HL-60 (cell line): ENCODE results near the gene SUN5.
A peak's percentile ranks its signal among the peaks of the same experiment; 100 is the strongest.

Source experiments
- DNase-seq, 2 experiments: peaks; one replicate each; pipeline ENCODE4 v3.0.0-alpha.2; 2010 to 2020; ENCODE audit warnings: low read depth in 1 of 2, low spot score in 1 of 2
- H3K27ac ChIP-seq: fragments of 250-450 bp; sonication (Bioruptor Pico); replicated peaks from 2 replicates; pipeline ENCODE4 v1.5.1; 2020; ENCODE audit warnings: mild to moderate bottlenecking, moderate library complexity
- H3K27me3 ChIP-seq: fragments of 250-450 bp; sonication (Bioruptor Pico); 2 replicates; pipeline ENCODE4 v1.5.1; 2021; ENCODE audit warnings: mild to moderate bottlenecking, moderate library complexity; ENCODE audit not compliant: insufficient read depth, poor library complexity, severe bottlenecking
- H3K4me3 ChIP-seq: replicated peaks from 2 replicates; pipeline ENCODE4 v1.5.1; 2011; ENCODE audit warnings: mild to moderate bottlenecking, control low read depth, low read length; ENCODE audit not compliant: insufficient read depth
- GABPA ChIP-seq: IDR thresholded peaks from 2 replicates; pipeline ENCODE4 v1.6.1; 2012; ENCODE audit warnings: low read depth
- POLR2AphosphoS5 ChIP-seq: IDR thresholded peaks from 2 replicates; pipeline ENCODE4 v1.6.1; 2012; ENCODE audit warnings: low read depth
- SPI1 ChIP-seq: IDR thresholded peaks from 2 replicates; pipeline ENCODE4 v1.6.1; 2012; ENCODE audit warnings: low read depth, mild to moderate bottlenecking, borderline replicate concordance
- TF ChIP-seq, protein P1 (sequence below): IDR thresholded peaks from one replicate; pipeline ENCODE4 v1.5.1; 2011; ENCODE audit warnings: low read length, control low read depth, inconsistent platforms; ENCODE audit not compliant: insufficient read depth
- TF ChIP-seq, protein P2 (sequence below): IDR thresholded peaks from 2 replicates; pipeline ENCODE4 v1.6.1; 2012; ENCODE audit warnings: low read depth; ENCODE audit not compliant: insufficient replicate concordance

The SUN5 gene

DNA sequence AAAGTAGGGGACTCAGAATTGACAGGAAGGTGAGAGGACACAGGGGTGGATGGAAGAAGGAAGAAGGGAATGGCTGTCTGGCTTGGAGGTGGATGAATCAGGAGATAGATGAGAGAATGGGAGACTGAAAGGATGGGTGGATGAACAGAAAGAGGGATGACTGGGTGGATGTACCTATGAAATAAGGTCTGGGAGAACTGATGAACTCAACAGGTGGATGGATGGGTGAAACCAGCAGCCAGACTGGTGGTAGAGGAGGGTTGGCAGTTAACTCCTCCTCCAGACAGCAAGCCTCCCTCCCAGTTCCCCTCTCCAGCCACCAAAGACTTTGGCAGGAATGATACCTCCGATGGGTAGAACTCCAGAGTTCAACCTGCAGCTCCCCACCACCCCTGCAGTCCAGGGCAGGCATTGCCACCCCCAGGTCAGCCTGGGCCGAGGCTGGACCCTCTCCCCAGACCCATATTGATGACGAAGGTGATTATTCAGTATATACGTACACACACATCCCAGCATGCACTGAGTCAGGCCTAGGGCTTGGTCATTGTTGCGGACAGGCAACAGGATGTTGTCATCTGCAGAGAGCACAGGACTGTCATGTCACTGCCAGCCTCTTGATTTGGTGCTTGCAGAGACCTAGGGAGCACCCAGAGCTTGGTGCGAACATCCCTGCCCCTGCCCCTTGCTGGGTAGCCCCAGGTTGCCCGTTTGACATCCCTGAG, 2.0 kb downstream of the SUN5 start:
- TF ChIP-seq, protein P1, sequence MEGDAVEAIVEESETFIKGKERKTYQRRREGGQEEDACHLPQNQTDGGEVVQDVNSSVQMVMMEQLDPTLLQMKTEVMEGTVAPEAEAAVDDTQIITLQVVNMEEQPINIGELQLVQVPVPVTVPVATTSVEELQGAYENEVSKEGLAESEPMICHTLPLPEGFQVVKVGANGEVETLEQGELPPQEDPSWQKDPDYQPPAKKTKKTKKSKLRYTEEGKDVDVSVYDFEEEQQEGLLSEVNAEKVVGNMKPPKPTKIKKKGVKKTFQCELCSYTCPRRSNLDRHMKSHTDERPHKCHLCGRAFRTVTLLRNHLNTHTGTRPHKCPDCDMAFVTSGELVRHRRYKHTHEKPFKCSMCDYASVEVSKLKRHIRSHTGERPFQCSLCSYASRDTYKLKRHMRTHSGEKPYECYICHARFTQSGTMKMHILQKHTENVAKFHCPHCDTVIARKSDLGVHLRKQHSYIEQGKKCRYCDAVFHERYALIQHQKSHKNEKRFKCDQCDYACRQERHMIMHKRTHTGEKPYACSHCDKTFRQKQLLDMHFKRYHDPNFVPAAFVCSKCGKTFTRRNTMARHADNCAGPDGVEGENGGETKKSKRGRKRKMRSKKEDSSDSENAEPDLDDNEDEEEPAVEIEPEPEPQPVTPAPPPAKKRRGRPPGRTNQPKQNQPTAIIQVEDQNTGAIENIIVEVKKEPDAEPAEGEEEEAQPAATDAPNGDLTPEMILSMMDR = no peak
- no peak for TF ChIP-seq SPI1
- no peak for TF ChIP-seq GABPA
- TF ChIP-seq, protein P2, sequence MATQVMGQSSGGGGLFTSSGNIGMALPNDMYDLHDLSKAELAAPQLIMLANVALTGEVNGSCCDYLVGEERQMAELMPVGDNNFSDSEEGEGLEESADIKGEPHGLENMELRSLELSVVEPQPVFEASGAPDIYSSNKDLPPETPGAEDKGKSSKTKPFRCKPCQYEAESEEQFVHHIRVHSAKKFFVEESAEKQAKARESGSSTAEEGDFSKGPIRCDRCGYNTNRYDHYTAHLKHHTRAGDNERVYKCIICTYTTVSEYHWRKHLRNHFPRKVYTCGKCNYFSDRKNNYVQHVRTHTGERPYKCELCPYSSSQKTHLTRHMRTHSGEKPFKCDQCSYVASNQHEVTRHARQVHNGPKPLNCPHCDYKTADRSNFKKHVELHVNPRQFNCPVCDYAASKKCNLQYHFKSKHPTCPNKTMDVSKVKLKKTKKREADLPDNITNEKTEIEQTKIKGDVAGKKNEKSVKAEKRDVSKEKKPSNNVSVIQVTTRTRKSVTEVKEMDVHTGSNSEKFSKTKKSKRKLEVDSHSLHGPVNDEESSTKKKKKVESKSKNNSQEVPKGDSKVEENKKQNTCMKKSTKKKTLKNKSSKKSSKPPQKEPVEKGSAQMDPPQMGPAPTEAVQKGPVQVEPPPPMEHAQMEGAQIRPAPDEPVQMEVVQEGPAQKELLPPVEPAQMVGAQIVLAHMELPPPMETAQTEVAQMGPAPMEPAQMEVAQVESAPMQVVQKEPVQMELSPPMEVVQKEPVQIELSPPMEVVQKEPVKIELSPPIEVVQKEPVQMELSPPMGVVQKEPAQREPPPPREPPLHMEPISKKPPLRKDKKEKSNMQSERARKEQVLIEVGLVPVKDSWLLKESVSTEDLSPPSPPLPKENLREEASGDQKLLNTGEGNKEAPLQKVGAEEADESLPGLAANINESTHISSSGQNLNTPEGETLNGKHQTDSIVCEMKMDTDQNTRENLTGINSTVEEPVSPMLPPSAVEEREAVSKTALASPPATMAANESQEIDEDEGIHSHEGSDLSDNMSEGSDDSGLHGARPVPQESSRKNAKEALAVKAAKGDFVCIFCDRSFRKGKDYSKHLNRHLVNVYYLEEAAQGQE = no peak
- no peak for TF ChIP-seq POLR2AphosphoS5
- H3K27me3 ChIP-seq = no peaks in the 10 kb centered on the region
- H3K27ac ChIP-seq = no peak overlapping the region
- no peak overlapping the region for H3K4me3 ChIP-seq
- no peak for DNase-seq

- no peaks in the 10 kb centered on the region for H3K27me3 ChIP-seq
- H3K27ac ChIP-seq = no peak overlapping the region
- DNase-seq = no peak
- H3K4me3 ChIP-seq = no peak overlapping the region
- TF ChIP-seq GABPA (no peak), POLR2AphosphoS5 (no peak), SPI1 (no peak)
- TF ChIP-seq, protein P2 = no peak
- TF ChIP-seq, protein P1 = no peak
Observed at GRCh38 chr20:33000802-33001466, 3.3 kb downstream of the SUN5 start.

GRCh38 chr20:32999603-33000250, 4.5 kb downstream of the SUN5 start:
- no peak for TF ChIP-seq GABPA
- peak; percentile 15; the same call in 1 of the 2 replicates for TF ChIP-seq SPI1
- peak; percentile 25 to 68 for DNase-seq
- Histone ChIP-seq H3K27me3 (no peaks in the 10 kb centered on the region), H3K4me3 (no peak overlapping the region), H3K27ac (peak overlapping the region; percentile 68)

DNA sequence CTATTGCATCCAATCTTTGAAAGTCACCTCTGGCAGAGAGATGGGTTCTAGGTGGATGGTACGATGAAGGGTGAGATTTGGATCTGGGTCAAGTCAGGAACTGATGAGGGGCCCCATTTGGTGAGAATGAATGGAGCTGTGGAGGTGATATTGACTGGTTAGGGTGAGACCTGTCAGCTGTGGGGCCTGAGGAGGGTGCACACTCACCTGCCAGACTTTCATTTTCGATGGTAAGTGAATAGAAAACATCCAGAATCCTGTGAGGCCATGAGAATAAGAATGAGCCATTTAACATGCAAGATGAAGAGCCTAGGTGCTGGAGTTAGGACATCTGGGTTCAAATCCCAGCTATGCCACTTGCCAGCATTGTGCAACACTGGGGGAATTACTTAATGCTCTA, 6.8 kb downstream of the SUN5 start:
- no peak overlapping the region for H3K4me3 ChIP-seq
- no peaks in the 10 kb centered on the region for H3K27me3 ChIP-seq
- DNase-seq = no peak
- H3K27ac ChIP-seq = no peak overlapping the region
- TF ChIP-seq SPI1 (no peak), GABPA (no peak), POLR2AphosphoS5 (no peak)
- TF ChIP-seq, protein P2 = no peak
- TF ChIP-seq, protein P1 = no peak
